KOPT-K1 (cell line): Measurements from ENCODE around the gene C12orf57.

ENCODE experiments used
- H3K27ac ChIP-seq: fragments of 200-600 bp; sonication (generic); 2 replicates; pipeline ENCODE4 v1.5.1; 2016; ENCODE audit warnings: antibody characterized with exemption, mild to moderate bottlenecking, low read depth, low read length; ENCODE audit not compliant: poor library complexity, severe bottlenecking
- H3K36me3 ChIP-seq: fragments of 200-600 bp; sonication (generic); 2 replicates; pipeline ENCODE4 v1.5.1; 2017; ENCODE audit warnings: antibody characterized with exemption, mild to moderate bottlenecking, low read length, moderate library complexity; ENCODE audit not compliant: insufficient read depth
- H3K9me3 ChIP-seq: fragments of 200-600 bp; sonication (generic); 2 replicates; pipeline ENCODE4 v1.5.1; 2017; ENCODE audit warnings: antibody characterized with exemption, low read length, mild to moderate bottlenecking; ENCODE audit not compliant: insufficient read depth, poor library complexity, severe bottlenecking

C12orf57 gene

GRCh38 chr12:6977653-6978052, 33.8 kb downstream of the C12orf57 start:
- Histone ChIP-seq H3K27ac (no peak overlapping the region), H3K36me3 (peaks cover 99% of the 10 kb centered on the region), H3K9me3 (no peaks in the 10 kb centered on the region)

GRCh38 chr12:6978188-6978587, 34.4 kb downstream of the C12orf57 start:
- Histone ChIP-seq H3K27ac (no peak overlapping the region), H3K36me3 (peaks cover 98% of the 10 kb centered on the region), H3K9me3 (no peaks in the 10 kb centered on the region)

- no peaks in the 10 kb centered on the region for H3K9me3 ChIP-seq
- H3K36me3 ChIP-seq: peaks cover 99% of the 10 kb centered on the region
- H3K27ac ChIP-seq: no peak overlapping the region
Observed at GRCh38 chr12:6978611-6979011, 34.8 kb downstream of the C12orf57 start.

- Histone ChIP-seq H3K9me3 (no peaks in the 10 kb centered on the region), H3K36me3 (peaks cover 99% of the 10 kb centered on the region), H3K27ac (no peak overlapping the region)
Observed at GRCh38 chr12:6979021-6979420, 35.2 kb downstream of the C12orf57 start.

GRCh38 chr12:6979453-6979852, 35.6 kb downstream of the C12orf57 start:
- Histone ChIP-seq H3K36me3 (peaks cover 99% of the 10 kb centered on the region), H3K9me3 (no peaks in the 10 kb centered on the region), H3K27ac (no peak overlapping the region)

GRCh38 chr12:6980075-6980474, 36.3 kb downstream of the C12orf57 start:
- Histone ChIP-seq H3K9me3 (no peaks in the 10 kb centered on the region), H3K27ac (no peak overlapping the region), H3K36me3 (peaks cover 98% of the 10 kb centered on the region)

- Histone ChIP-seq H3K27ac (no peak overlapping the region), H3K9me3 (no peaks in the 10 kb centered on the region), H3K36me3 (peaks cover 92% of the 10 kb centered on the region)
Observed at GRCh38 chr12:6980740-6981139, 36.9 kb downstream of the C12orf57 start.

- no peak overlapping the region for H3K27ac ChIP-seq
- no peaks in the 10 kb centered on the region for H3K9me3 ChIP-seq
- peaks cover 85% of the 10 kb centered on the region for H3K36me3 ChIP-seq
Observed at GRCh38 chr12:6981152-6982052, 37.6 kb downstream of the C12orf57 start.

- H3K36me3 ChIP-seq: peaks cover 75% of the 10 kb centered on the region
- H3K27ac ChIP-seq: no peak overlapping the region
- H3K9me3 ChIP-seq: no peaks in the 10 kb centered on the region
Observed at GRCh38 chr12:6982532-6982931, 38.7 kb downstream of the C12orf57 start.

GRCh38 chr12:6987956-6988553, 44.2 kb downstream of the C12orf57 start:
- H3K9me3 ChIP-seq: no peaks in the 10 kb centered on the region
- H3K27ac ChIP-seq: no peak overlapping the region
- H3K36me3 ChIP-seq: peaks cover 54% of the 10 kb centered on the region
